Stimulated activated CD8-positive, alpha-beta memory T cell treated with anti-CD3 and anti-CD28 coated beads, Interleukin-12 subunit alpha, Interleukin-12 subunit beta, amount 100 ng/mL, for 24 hours (primary cell): ENCODE measurements around the gene LYPD6.

Source experiments
- DNase-seq: peaks from one replicate; pipeline ENCODE4 v3.0.0-alpha.2; 2020; ENCODE audit errors: extremely low read depth

The LYPD6 gene

DNA sequence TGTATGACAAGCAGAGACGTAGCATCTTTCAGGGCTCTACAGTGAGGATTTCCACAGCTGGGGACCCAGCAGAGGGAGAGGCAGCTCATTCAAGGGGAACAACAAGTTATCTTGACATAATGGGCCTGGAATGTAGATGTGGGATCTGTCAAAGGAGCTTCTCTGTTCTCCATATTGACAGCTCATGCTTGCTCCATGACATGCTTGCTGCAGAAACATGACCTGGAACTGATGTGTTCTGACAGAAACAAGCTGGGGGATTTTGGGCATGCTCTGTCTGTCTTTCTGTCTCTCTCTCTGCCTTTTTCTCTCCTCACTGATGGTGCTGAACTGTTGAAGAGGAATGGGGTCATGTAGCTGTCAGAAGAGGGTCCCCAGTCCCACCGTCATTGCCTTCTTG is 177.6 kb downstream of the LYPD6 start:
- no peak for DNase-seq

DNA sequence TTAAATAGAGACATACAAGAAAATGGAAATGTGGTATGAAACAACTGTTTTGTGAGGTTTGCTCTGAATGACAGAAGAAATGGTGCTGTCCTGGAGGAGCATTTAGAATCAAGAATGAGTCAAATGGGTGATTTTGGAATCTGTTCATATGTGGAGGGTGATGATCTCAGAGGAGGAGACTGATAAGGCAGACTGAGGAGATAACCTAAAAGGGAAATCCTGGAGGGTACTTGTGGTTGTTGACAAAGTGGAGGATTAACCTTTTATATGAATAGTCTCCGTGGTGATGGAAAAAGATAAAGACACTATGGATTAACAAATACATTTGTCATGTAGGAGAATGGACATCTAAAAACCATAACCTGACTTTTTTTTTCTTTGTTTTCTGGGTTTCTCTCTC is 183.1 kb downstream of the LYPD6 start:
- no peak for DNase-seq
